Measurements from ENCODE around the gene GSS. TPM values are rescaled to one million over a fixed set of nuclear protein-coding genes. Genes with fewer than 3 reads are reported as not detected.

The GSS gene
- total and polyA plus RNA-seq, 11 donors, result 17.8 to 38.7 (median 27.6) TPM

DNA sequence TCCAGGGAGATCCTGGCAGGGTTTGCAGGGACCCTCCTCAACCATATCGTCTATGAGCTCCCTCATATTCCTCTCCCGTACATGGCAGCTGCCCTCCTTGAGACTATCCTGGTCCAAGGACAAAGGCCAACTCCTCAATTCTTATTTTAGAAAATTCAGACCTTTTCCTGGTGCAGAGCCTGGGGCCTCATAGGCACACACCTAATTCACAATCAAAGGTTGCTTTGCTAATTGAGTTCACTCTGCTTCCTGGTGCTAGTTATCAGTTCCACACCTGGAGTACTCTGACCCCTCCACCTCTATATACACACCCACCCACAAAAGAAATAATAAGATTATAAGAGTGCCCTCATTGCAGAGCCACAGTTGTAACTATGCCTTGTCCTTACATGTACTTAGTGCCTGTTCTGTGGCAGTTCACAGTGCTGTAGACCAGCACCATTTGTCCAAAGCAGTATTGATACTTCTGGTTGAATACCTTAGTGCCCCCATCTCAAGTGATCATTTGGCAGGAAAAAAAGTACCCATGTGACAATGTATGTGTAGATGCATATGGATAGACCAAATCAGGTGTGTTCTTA is 38.7 kb downstream of the GSS start:
- ATAC-seq (peak in 1 of 4 donors; percentile 16), DNase-seq (no peak)
- no peaks in the 10 kb centered on the region for H3K9me3 ChIP-seq
- H3K27me3 ChIP-seq, result no peaks in the 10 kb centered on the region
- peak overlapping the region in 6 of 12 donors; percentile 4 to 64 (median 27) for H3K27ac ChIP-seq
- no peak overlapping the region for H3K4me3 ChIP-seq
- intact Hi-C loops (cut with DNase I), result no loop called here
- H3K4me1 ChIP-seq, result peaks cover 0 to 50% (median 24%) of the 10 kb centered on the region in 12 donors
- 44 to 57% (median 49%) methylated on average over 2 of the region's 2 CpGs for WGBS, 4 donors
- peaks cover 0 to 53% (median 21%) of the 10 kb centered on the region in 9 donors for H3K36me3 ChIP-seq
- TF ChIP-seq CTCF (IDR thresholded peaks at IDR 0.05) (no peak), POLR2A (IDR thresholded peaks at IDR 0.05) (no peak)

DNA sequence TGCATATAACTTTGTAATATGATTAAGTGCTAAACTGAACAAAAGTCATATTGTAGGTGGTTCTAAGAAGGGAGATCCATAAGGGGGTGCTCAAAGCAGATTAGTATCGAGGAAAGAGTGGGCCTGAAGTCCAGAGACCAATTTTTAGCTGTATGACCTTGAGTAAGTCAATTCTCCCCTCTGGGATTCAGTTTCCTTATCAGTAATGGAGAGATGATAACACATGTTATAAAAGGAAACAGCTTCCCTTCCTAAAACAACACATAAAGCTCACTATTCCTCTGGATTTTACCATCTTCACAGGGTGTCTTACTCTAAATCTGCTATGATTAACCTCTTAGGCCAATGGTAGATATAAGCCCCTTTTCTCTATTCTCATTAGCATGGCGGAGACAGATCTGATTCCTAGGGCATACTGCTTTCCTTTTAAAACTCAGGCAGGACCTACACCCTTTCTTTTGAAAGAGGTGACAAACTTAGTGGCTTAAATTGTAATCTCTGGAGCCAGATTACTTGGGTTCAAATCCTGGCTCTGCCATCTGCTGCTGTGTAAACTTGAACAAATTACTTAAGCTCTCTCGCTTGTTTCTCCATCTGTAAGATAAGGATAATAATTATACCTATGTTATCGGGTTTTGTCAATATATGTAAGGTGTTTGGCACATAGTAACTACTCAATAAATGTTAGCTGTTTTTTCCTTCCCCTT is 39.7 kb downstream of the GSS start:
- intact Hi-C loops (cut with DNase I), result no loop called here
- no peaks in the 10 kb centered on the region for H3K27me3 ChIP-seq
- WGBS, 4 donors, result 74 to 77% (median 76%) methylated on average over 4 of the region's 4 CpGs
- no peaks in the 10 kb centered on the region for H3K9me3 ChIP-seq
- peak overlapping the region in 10 of 12 donors; percentile 4 to 68 (median 50) for H3K27ac ChIP-seq
- peaks cover 0 to 43% (median 14%) of the 10 kb centered on the region in 9 donors for H3K36me3 ChIP-seq
- peak in 2 of 4 donors; percentile 30 to 44 for ATAC-seq
- TF ChIP-seq POLR2A (IDR thresholded peaks at IDR 0.05) (no peak), CTCF (IDR thresholded peaks at IDR 0.05) (no peak)
- H3K4me1 ChIP-seq, result peaks cover 0 to 41% (median 20%) of the 10 kb centered on the region in 12 donors
- no peak for DNase-seq
- no peak overlapping the region for H3K4me3 ChIP-seq

- no peaks in the 10 kb centered on the region for H3K27me3 ChIP-seq
- 77 to 86% (median 80%) methylated on average over 4 of the region's 4 CpGs for WGBS, 4 donors
- DNase-seq (no peak), ATAC-seq (peak in 1 of 4 donors; percentile 18)
- H3K4me3 ChIP-seq, result no peak overlapping the region
- peaks cover 0 to 41% (median 20%) of the 10 kb centered on the region in 12 donors for H3K4me1 ChIP-seq
- TF ChIP-seq CTCF (IDR thresholded peaks at IDR 0.05) (no peak), POLR2A (IDR thresholded peaks at IDR 0.05) (no peak)
- H3K27ac ChIP-seq, result peak overlapping the region in 11 of 12 donors; percentile 4 to 68 (median 48)
- H3K36me3 ChIP-seq, result peaks cover 0 to 36% (median 7%) of the 10 kb centered on the region in 9 donors
- no peaks in the 10 kb centered on the region for H3K9me3 ChIP-seq
- intact Hi-C loops (cut with DNase I), result no loop called here
These were observed 40.5 kb downstream of the GSS start for GRCh38 chr20:34915131-34915530.

All from heart left ventricle (tissue), 16 donors.